Activated CD4-positive, alpha-beta T cell treated with anti-CD3 and anti-CD28 coated beads for 36 hours (primary cell): ENCODE results near the gene ALG1L2. TPM values are rescaled to one million over a fixed set of nuclear protein-coding genes. Genes with fewer than 3 reads are reported as not detected.
"Not testable (repeated sequence)": the region's sequence is repeated elsewhere in the genome, so short reads cannot be mapped to it uniquely, and the experiment has no call there.

Experiments
- ATAC-seq: fragments of 200-7000 bp; cut with Tn5 transposase; one replicate; pipeline ENCODE4 v1.10.0; 2021; ENCODE audit warnings: mild to moderate bottlenecking, moderate library complexity
- CTCF ChIA-PET: fragments of 350-600 bp; sonication (Branson Sonifier 250); formaldehyde crosslinking; loops from one replicate; lab custom pipeline; 2021; ENCODE audit warnings: antibody characterized with exemption; lab: Charles Lee
- POLR2A ChIA-PET: fragments of 350-600 bp; sonication (Branson Sonifier 250); formaldehyde crosslinking; loops from one replicate; lab custom pipeline; 2021; ENCODE audit warnings: antibody characterized with exemption, inconsistent platforms; lab: Charles Lee
- DNase-seq: peaks from one replicate; pipeline ENCODE4 v3.0.0-alpha.2; 2020
- H3K27ac Mint-ChIP-seq: one replicate; pipeline ENCODE4 v1.8.0; 2021; ENCODE audit warnings: mixed read lengths
- H3K27me3 Mint-ChIP-seq: one replicate; pipeline ENCODE4 v1.8.0; 2021; ENCODE audit warnings: mixed read lengths
- H3K36me3 Mint-ChIP-seq: one replicate; pipeline ENCODE4 v1.8.0; 2021; ENCODE audit warnings: low read depth, mixed read lengths
- H3K4me1 Mint-ChIP-seq: one replicate; pipeline ENCODE4 v1.8.0; 2021; ENCODE audit warnings: mixed read lengths
- H3K4me3 Mint-ChIP-seq: one replicate; pipeline ENCODE4 v1.8.0; 2021; ENCODE audit warnings: mild to moderate bottlenecking, moderate library complexity, mixed read lengths
- H3K9me3 Mint-ChIP-seq: one replicate; pipeline ENCODE4 v1.8.0; 2021; ENCODE audit warnings: low read depth, mixed read lengths
- intact Hi-C, 2 experiments: fragments of 100-400 bp; cut with DNase I in 1 of 2; cut with micrococcal nuclease in 1 of 2; formaldehyde crosslinking; loops; one replicate each; pipeline versions ENCODE4 v1.14.2 to v1.15.1; 2022 to 2024; cut with DNase I, micrococcal nuclease
- total RNA-seq, 2 experiments: library from RNA; stranded (reverse); gene quantifications; one replicate each; pipeline ENCODE4 v1.2.3, GENCODE V29; 2021

The ALG1L2 gene
- total RNA-seq, 2 experiments from 2014 or later, result 0.71 TPM; not detected in 1

GRCh38 chr3:130073582-130073981, 8.0 kb upstream of the ALG1L2 start:
- Mint-ChIP-seq H3K4me3 (no peak overlapping the region), H3K36me3 (no peaks in the 10 kb centered on the region), H3K27ac (no peak overlapping the region), H3K27me3 (peaks cover 3% of the 10 kb centered on the region), H3K4me1 (no peaks in the 10 kb centered on the region), H3K9me3 (peaks cover 5% of the 10 kb centered on the region)
- ATAC-seq, result no peak
- DNase-seq, result no peak
- CTCF ChIA-PET, result no interaction called here
- POLR2A ChIA-PET, result interaction anchor here (0.6 kb wide), 1 partner anchor 17 kb away, joined by 5 read pairs; no protein-coding TSS in a partner anchor
- intact Hi-C loops, result no loop called here

- ATAC-seq (no peak), DNase-seq (no peak)
- peaks cover 2% of the 10 kb centered on the region for H3K9me3 Mint-ChIP-seq
- no peaks in the 10 kb centered on the region for H3K36me3 Mint-ChIP-seq
- intact Hi-C loops, result no loop called here
- peaks cover 5% of the 10 kb centered on the region for H3K27me3 Mint-ChIP-seq
- no peak overlapping the region for H3K27ac Mint-ChIP-seq
- H3K4me1 Mint-ChIP-seq, result no peaks in the 10 kb centered on the region
- ChIA-PET CTCF (no interaction called here), POLR2A (no interaction called here)
- no peak overlapping the region for H3K4me3 Mint-ChIP-seq
Observed at GRCh38 chr3:130077636-130078035, 4.0 kb upstream of the ALG1L2 start.

GRCh38 chr3:130083363-130084090, 1.9 kb downstream of the ALG1L2 start:
- H3K27ac Mint-ChIP-seq, intact Hi-C loops, H3K36me3 Mint-ChIP-seq, H3K4me3 Mint-ChIP-seq, DNase-seq, CTCF ChIA-PET, H3K27me3 Mint-ChIP-seq, ATAC-seq, H3K4me1 Mint-ChIP-seq, H3K9me3 Mint-ChIP-seq: not testable (repeated sequence)
- POLR2A ChIA-PET, result interaction anchor here (0.7 kb wide), 1 partner anchor 235 kb away, joined by 3 read pairs; no protein-coding TSS in a partner anchor

GRCh38 chr3:130084436-130084980, 2.9 kb downstream of the ALG1L2 start:
- CTCF ChIA-PET, result no interaction called here
- no peak overlapping the region for H3K27ac Mint-ChIP-seq
- no peak for DNase-seq

GRCh38 chr3:130085881-130086280, 4.2 kb downstream of the ALG1L2 start:
- Mint-ChIP-seq H3K36me3 (no peaks in the 10 kb centered on the region), H3K9me3 (peaks cover 2% of the 10 kb centered on the region), H3K27ac (no peak overlapping the region), H3K4me3 (no peak overlapping the region), H3K27me3 (peaks cover 5% of the 10 kb centered on the region), H3K4me1 (no peaks in the 10 kb centered on the region)
- ChIA-PET POLR2A (no interaction called here), CTCF (no interaction called here)
- intact Hi-C loops, result no loop called here
- no peak for ATAC-seq
- DNase-seq, result no peak

More at GRCh38 chr3:130084436-130084980, 2.9 kb downstream of the ALG1L2 start:
- Mint-ChIP-seq H3K36me3 (no peaks in the 10 kb centered on the region), H3K4me3 (no peak overlapping the region), H3K4me1 (no peaks in the 10 kb centered on the region), H3K9me3 (peaks cover 2% of the 10 kb centered on the region), H3K27me3 (peaks cover 5% of the 10 kb centered on the region)
- ATAC-seq, result no peak
- POLR2A ChIA-PET, result no interaction called here
- intact Hi-C loops, result no loop called here

GRCh38 chr3:130086628-130087027, 5.0 kb downstream of the ALG1L2 start:
- H3K27me3 Mint-ChIP-seq, H3K36me3 Mint-ChIP-seq, H3K9me3 Mint-ChIP-seq, H3K4me3 Mint-ChIP-seq, H3K27ac Mint-ChIP-seq, POLR2A ChIA-PET, ATAC-seq, H3K4me1 Mint-ChIP-seq, intact Hi-C loops, DNase-seq, CTCF ChIA-PET: not testable (repeated sequence)

- Mint-ChIP-seq H3K27me3 (no peaks in the 10 kb centered on the region), H3K9me3 (peaks cover 2% of the 10 kb centered on the region), H3K4me1 (peaks cover 2% of the 10 kb centered on the region), H3K4me3 (no peak overlapping the region), H3K36me3 (no peaks in the 10 kb centered on the region), H3K27ac (no peak overlapping the region)
- ChIA-PET POLR2A (no interaction called here), CTCF (no interaction called here)
- intact Hi-C loops, result no loop called here
- DNase-seq (no peak), ATAC-seq (no peak)
Observed at GRCh38 chr3:130088061-130088460, 6.4 kb downstream of the ALG1L2 start.

- H3K27me3 Mint-ChIP-seq, H3K4me3 Mint-ChIP-seq, H3K36me3 Mint-ChIP-seq, ATAC-seq, DNase-seq, H3K9me3 Mint-ChIP-seq, CTCF ChIA-PET, H3K27ac Mint-ChIP-seq: not testable (repeated sequence)
- intact Hi-C loops, result loop anchor here in 1 of 2 experiments (5.0 to 10.0 kb wide), 2 partner anchors 463 to 776 kb away; a partner anchor contains a TSS
- POLR2A ChIA-PET, result interaction anchor here (0.6 kb wide), 1 partner anchor 17 kb away, joined by 5 read pairs; no protein-coding TSS in a partner anchor
- peaks cover 20% of the 10 kb centered on the region for H3K4me1 Mint-ChIP-seq
Observed at GRCh38 chr3:130090681-130091080, 9.1 kb downstream of the ALG1L2 start.

- DNase-seq (no peak), ATAC-seq (no peak)
- H3K4me1 Mint-ChIP-seq, result peaks cover 21% of the 10 kb centered on the region
- H3K36me3 Mint-ChIP-seq, result no peaks in the 10 kb centered on the region
- H3K4me3 Mint-ChIP-seq, result no peak overlapping the region
- H3K27me3 Mint-ChIP-seq, result no peaks in the 10 kb centered on the region
- H3K9me3 Mint-ChIP-seq, result peaks cover 2% of the 10 kb centered on the region
- intact Hi-C loops, result loop anchor here in 1 of 2 experiments (5.0 to 10.0 kb wide), 2 partner anchors 465 to 777 kb away; a partner anchor contains a TSS
- ChIA-PET CTCF (no interaction called here), POLR2A (no interaction called here)
- no peak overlapping the region for H3K27ac Mint-ChIP-seq
Observed at GRCh38 chr3:130091958-130092357, 10.3 kb downstream of the ALG1L2 start.

- peak; percentile 56 for DNase-seq
- CTCF ChIA-PET, result no interaction called here
- ATAC-seq, result peak; percentile 39
- no peaks in the 10 kb centered on the region for H3K9me3 Mint-ChIP-seq
- peaks cover 26% of the 10 kb centered on the region for H3K4me1 Mint-ChIP-seq
- H3K4me3 Mint-ChIP-seq, result peak overlapping the region; percentile 47
- intact Hi-C loops, result loop anchor here in 1 of 2 experiments (1.0 to 10.0 kb wide), 3 partner anchors 17 to 779 kb away; a partner anchor contains a TSS
- peak overlapping the region; percentile 70 for H3K27ac Mint-ChIP-seq
- H3K27me3 Mint-ChIP-seq, result no peaks in the 10 kb centered on the region
- no peaks in the 10 kb centered on the region for H3K36me3 Mint-ChIP-seq
- POLR2A ChIA-PET, result no interaction called here
Observed at GRCh38 chr3:130093741-130094391, 12.2 kb downstream of the ALG1L2 start.

- Mint-ChIP-seq H3K4me3 (peak overlapping the region; percentile 47), H3K4me1 (peaks cover 26% of the 10 kb centered on the region)
- POLR2A ChIA-PET, ATAC-seq, H3K27me3 Mint-ChIP-seq, H3K36me3 Mint-ChIP-seq, H3K9me3 Mint-ChIP-seq, H3K27ac Mint-ChIP-seq: not testable (repeated sequence)
- CTCF ChIA-PET, result interaction anchor here (1.4 kb wide), 1 partner anchor 12 kb away, joined by 7 read pairs; no protein-coding TSS in a partner anchor
- DNase-seq, result peak; percentile 63
- intact Hi-C loops, result loop anchor here in 1 of 2 experiments (1.0 to 10.0 kb wide), 3 partner anchors 17 to 780 kb away; a partner anchor contains a TSS
Observed at GRCh38 chr3:130094491-130094941, 12.9 kb downstream of the ALG1L2 start.
